SK-N-MC (cell line): ENCODE data around the gene SYCE3.

Source experiments
- EZH2 ChIP-seq: fragments of 200-600 bp; sonication (generic); IDR thresholded peaks from one replicate; pipeline ENCODE4 v1.6.1; 2017; ENCODE audit warnings: antibody characterized with exemption
- POLR2AphosphoS5 ChIP-seq: IDR thresholded peaks from 2 replicates; pipeline ENCODE4 v1.6.1; 2012; ENCODE audit warnings: mild to moderate bottlenecking, low read depth, low read length, borderline replicate concordance

DNA sequence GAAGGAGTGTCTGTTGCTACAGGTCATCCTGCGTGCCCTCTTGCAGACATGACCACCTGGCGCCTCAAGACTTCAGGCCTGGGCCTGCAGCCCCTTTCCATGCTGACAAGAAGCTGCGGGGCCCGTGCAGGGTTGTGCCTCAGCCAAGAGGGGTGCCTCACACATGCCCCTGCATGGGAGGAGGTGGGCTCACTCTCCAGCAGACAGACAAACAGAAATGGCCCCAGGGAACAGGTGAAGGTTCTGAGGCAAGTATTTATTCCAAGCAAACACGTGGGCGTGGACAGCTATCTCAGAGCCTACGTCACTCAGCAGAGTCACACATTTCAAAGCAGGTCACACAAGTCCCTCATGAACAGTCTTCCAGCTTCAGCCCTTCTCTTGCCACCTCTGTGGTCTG, 5.9 kb upstream of the SYCE3 start:
- TF ChIP-seq POLR2AphosphoS5: no peak
- TF ChIP-seq EZH2: no peak
